Activated T-cell treated with anti-CD3 and anti-CD28 coated beads for 48 hours (primary cell): ENCODE measurements around the gene LRP1-AS.

Experiments used
- DNase-seq: peaks from one replicate; pipeline ENCODE4 v3.0.0-alpha.2; 2020; ENCODE audit warnings: low read depth

LRP1-AS gene

DNA sequence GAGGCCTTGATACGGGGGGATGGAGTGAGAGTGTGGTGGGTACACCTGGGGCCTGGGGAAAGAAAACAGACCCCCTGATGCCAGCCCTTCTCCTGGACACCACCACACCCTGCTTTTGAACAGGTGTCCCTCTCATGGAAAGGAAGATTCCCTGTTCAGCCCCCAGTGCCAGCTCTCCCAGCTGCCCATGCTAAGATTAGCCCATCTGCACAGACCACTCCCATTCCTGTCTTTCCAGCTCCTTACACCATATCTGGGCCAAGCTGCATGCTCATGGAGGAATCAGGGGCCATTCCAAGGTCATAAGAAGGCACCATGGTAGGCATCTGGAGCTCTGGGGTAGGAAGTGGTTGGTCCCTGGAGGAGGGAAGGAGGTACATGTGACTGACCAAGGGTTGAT, 48.9 kb downstream of the LRP1-AS start:
- DNase-seq = no peak

DNA sequence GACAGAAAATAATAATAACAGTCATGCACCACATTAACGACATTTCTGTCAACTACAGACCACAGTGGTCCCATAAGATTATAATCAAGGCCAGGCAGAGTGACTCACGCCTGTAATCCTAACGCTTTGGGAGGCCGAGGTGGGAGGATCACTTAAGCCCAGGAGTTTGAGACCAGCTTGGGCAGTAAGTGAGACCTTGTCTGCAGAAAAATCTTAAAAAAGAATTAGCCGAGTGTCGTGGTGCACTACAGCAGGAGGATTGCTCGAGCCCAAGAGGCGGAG, 49.9 kb downstream of the LRP1-AS start:
- DNase-seq = no peak

DNA sequence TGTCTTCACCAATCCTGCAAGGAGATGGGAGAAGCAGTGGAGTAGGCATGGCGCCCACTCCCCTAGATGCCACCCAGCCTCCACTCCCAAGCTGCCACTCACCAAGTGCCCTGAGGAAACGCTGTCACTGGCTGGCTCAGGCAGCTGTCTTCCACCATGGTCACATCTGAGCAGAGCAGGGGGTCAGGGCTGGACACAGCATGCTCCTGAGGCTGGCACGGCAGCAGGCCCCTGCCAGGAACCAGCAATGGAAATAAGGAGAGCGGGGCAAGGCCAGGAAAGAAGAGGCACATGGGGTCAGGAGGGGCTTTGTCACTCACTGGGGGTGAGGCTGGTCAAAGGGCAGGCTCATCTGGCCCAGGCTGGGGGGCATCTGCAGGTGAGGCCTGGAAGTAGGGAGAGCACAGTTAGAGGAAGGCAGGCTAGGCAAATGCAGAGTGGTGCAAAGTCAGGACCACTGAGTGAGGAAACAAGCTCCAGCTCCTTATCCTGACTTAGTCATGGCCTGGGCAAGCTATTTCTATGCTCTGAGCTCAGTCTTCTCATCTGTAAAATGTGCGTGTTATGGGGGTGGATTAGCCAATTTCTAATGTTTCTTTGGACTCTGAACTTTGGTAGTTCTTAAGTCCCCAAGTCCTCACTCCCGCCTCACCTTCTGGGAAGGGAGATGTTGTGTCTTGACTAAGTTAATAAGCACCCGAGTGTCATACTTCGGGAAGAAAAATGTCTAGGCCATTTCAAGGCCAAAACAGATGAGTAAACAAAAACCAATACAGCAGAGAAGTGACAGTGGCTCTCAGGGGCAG, 50.5 kb downstream of the LRP1-AS start:
- DNase-seq = no peak

DNA sequence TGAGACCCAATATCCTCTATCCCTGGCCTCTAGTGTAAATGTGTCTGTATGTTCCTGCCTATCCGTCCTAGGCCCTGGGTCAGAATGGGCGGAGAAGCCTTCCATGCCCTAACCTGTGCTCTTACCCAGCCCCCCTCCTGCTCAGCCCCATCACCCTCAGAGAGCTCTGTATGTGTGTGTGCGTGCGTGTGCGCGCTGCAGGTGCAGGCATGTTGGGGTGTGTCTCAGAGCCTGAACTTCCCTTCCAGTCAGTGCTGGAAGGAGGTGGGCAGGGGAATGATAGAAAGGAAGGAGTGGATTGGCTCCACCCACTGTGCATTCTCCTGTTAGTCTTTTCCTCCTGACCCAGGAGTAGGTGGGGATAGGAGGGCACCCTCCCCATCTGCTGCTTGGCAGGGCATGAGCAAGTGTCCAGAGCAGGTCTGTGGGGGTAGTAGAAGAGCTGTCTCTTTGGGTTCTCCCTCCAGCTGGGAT, 51.3 kb downstream of the LRP1-AS start:
- DNase-seq = no peak

DNA sequence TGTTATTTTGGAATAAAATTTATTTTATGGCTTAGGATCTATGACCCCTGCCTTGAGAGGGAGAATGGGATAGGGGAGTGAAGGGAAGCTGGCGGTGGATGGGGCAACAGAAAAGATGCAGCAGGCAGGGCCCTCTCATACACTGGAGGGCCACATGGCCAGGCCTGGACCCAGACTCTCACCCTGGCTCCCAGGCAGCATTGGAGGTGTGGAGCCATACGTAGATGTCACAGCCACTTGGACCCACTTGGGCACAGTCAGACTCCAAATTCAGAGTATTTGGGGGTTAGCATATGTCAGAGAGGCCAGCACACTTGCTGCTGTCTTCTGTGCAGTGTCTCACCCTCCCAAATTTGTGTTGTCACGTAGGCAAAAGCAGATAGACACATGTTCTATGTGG, 52.0 kb downstream of the LRP1-AS start:
- no peak for DNase-seq
